KG1 (cell line): ENCODE data around the gene ZNF180.
"Not testable (repeated sequence)": the region's sequence is repeated elsewhere in the genome, so short reads cannot be mapped to it uniquely, and the experiment has no call there.

Source experiments
- DNase-seq: peaks from one replicate; lab custom pipeline; 2025; lab: John Stamatoyannopoulos, UW

ZNF180 gene

DNA sequence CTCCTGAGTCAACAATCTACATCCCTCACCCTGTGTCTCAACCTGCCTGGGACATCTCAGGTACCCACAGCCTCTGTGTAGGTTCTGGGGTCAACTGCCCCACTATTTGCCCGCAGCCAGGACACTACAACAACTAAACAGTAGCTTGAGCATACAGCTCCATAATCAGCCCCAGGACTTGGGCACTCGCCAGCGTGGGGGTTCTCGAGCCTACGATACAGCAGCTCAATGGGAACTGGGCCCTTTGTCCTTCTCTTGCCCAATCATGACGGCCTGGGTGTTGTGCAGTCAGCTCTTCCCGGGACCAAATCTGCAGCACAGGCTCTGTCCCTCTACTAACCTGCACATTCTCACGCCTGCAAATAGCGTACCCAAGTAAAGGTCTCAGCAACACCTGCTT is 1.3 kb downstream of the ZNF180 start:
- DNase-seq, result no peak

DNA sequence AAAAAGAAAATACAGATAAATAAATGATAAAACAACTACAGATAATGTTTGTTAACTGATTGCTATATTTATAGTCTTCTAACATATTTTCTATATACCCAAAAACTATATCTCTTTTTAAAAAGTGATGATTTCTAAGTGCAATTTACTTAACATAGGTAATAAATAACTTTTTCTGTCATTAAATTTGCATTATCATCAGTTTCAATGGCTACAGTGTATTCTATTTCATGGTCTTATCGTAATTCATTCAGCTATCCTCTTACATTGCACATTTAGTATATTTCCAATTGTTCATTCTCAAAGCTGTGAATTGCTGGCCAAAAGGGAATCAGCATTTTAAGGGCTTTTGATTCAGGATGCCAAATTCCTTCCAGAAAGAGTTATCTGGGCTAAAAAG is 3.6 kb downstream of the ZNF180 start:
- no peak for DNase-seq

DNA sequence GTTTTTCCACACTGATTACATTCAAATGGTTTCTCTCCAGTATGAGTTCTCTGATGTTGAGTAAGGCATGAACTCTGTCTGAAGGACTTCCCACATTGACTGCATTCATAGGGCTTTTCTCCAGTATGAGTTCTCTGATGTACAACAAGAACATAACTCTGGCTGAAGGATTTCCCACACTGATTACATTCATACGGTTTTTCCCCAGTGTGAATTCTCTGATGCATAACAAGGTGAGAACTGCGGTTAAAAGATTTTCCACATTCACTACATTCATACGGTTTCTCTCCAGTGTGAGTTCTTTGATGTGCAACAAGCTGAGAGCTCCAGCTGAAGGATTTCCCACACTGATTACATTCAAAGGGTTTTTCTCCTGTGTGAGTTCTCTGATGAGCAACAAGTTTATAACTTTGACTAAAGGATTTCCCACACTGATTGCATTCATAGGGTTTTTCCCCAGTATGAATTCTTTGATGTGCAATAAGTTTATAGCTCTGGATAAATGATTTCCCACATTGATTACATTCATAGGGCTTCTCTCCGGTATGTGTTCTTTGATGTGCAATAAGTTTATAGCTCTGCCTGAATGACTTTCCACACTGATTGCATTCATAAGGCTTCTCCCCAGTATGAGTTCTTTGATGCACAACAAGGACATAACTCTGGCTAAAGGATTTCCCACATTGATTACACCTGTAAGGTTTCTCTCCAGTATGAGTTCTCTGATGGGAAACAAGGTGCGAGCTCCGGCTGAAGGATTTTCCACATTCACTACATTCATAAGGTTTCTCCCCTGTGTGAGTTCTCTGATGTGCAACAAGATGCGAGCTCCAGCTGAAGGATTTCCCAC is 23.5 kb downstream of the ZNF180 start:
- DNase-seq, result no peak

DNA sequence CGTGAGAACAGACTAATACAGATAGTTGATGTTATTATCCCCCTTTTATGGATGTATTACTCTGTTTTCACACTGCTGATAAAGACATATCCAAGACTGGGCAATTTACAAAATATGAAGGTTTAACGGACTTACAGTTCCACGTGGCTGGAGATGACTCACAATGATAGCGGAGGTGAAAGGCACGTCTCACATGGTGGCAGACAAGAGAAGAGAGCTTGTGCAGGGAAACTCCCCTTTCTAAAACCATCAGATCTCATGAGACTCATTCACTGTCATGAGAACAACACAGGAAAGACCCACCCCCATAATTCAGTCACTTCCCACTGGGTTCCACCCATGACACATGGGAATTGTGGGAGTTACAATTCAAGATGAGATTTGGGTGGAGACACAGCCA is 31.6 kb downstream of the ZNF180 start:
- not testable (repeated sequence) for DNase-seq

DNA sequence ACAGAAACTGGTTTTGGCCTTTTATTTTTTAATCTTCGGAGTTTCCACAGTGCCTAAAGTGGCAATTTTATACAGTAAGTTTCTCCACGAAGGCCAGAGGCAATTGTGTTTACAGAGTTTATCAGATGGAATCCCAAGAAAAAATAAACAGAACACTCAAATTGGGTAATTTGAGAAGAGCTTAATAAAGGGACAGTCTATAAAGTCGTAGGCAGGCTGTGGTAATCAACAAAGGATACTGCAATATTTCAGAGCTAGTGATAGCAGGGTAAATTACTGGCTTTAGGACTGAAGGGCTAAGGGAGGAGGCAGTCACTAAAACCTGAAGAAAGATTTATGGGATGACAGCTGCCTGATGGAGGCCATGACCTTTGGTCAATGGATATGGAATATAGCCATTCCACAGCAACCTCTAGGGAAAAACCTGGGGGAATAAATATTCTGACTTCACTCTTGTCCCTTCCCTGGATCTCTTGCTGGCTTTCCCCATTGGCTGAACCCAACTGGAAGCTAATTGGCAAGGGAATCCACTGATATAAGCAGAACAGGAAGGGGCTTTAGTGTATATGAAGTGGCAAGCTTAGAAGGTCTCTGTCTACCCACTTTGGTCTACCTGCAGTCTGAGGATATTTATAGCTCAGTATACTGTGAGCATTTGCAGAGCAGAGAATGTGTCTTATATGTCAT is 37.6 kb downstream of the ZNF180 start:
- DNase-seq, result not testable (repeated sequence)

DNA sequence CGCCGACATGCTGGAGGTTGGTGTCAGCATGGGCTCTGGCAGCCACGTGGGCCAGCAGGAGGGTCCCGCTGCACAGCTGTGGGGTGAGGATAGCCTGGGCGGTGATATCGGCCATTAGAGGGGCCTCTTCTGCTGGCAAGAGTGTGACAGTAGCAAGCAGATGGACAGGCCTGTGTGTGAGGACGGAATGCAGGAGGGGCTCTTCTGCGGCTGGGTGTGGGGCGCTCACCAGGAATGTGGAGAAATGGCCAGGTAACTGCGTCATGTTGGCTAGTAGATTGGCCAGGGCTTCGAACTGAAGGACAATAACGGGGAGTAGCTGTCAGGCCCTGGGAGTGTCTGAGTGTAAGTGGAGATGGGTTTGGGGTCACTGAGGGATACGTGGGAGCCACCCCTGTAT is 44.3 kb downstream of the ZNF180 start:
- not testable (repeated sequence) for DNase-seq

DNA sequence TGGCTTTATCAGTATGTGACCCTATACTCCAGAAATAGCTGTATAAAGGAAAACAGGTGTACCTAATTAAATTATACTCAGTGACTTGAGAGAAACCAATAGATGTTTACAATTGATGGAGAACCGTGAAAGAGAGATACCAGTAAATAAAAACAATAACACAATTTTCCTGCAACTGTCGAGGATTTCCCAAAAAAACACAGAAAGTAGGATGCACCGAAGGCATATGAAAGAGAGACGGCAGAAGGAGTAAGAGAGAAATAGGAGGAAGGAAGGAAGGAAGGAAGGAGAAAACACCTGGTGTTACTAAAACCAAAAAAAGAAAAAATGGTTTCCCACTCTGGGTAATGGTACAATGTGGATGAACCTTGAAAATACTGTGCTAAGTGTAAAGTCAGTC is 45.2 kb downstream of the ZNF180 start:
- no peak for DNase-seq

DNA sequence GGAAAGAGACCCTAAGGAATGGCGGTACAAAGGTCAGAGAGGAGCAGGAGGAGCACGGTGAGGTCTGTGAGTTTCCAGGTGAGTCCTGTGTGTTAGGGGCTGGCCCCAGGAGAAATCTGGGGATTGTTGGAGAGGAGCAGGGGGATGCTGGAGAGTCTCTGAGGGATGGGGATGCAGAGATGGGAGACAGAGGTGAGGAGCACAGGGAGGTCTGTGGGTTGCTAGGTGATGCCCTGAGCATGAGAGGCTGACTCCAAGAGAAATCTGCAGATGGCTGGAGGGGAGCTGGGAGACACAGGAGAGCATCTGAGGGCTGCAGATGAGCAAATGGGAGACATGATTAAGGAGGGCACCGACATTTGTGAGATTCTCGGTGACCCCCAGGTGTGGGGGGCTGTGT is 48.0 kb downstream of the ZNF180 start:
- no peak for DNase-seq

DNA sequence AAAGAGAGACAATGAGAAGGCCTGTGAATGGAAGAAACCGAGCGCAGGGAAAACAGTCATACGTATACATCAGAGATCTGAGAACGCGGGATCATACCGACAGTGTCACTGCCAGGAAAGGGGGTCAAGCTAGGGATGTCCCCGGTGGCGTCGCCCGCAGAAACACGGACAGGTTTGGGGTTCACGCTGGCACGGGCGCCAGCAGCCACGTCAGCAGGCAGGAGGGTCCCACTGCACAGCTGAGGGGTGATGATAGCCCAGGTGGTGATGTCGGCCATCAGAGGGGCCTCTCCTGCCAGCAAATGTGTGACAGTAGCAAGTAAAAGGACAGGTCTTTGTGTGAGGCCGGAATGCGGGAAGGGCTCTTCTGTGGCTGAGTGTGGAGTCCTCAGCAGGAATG is 48.6 kb downstream of the ZNF180 start:
- DNase-seq, result no peak

DNA sequence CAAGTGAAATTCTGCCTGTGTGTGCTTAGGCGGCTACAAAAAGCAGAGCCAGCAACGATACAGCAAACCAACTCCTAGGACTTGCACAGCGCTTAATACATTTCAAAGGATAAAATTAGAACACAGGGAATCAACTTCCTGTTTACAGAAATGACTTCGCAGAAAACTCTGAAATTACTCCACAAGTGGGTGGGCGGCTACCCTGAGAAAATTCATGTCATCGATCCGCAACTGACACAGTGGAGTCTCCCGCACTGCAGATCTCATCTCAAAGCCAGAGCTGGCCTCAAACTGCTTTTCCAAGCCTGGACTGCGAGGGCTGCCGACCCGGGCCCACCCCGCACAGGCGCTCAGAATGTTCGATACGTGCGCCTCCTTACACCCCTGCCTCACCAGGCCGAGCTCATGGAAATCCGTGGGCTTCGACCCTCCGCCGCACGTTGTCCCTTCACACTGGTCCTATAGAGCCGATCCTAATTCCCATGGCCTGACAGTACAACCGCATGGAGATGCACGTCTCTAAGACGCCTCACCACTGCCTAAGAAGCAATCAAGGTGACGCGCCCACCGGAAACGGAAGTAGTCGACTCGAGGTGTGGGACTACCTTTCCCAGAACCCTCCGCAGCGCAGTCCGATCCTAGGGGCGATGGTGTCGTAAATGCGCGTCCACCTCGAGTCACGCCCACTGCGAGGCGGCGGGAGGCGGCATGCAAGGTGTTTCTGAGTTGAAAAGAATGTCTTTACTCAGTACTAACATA is 52.2 kb downstream of the ZNF180 start, which contains the start of gene ZNF229:
Gene ZNF229, minus strand, starts transcription at position 557 of the 759 bp plus-strand sequence. CDS start 5,625 bp downstream, outside the sequence.
- peak; percentile 91 for DNase-seq

DNA sequence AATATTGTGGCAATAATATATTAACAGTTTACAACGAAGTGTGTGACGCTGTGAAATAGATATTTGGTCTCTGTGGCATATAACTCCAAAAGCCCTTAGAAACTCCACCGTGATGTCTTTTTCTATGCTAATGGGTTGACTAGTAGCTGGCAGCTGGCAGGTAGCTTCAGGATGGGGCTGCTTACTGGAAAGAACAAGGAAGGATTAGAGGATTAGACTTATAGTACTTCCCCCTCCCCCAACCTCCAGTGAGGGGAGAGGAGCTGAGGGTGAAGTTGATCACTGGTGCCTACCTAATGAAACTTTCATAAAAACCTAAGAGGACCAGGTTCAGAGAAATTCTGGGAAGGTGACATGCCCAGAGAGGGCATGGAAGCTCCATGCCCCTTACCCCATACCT is 61.9 kb downstream of the ZNF180 start:
- no peak for DNase-seq

DNA sequence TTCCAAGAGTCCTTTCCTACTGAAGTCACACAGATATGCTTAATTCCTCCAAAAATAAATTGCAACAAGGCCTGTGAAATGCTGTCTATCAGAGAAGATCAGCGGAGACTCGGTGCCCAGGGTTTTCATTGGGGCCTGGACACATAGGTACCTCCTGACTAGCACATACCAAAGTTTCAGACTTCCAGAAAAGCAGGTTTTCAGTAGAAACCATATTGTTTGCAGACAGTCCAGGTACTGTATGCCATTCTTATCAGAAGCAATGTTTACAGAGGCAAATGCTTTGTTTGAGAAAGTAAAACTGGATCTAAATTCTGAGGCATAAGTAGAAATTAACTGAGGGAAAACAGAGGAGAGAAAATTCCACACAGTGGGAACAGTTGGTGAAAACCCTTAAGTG is 64.9 kb downstream of the ZNF180 start:
- DNase-seq, result no peak

DNA sequence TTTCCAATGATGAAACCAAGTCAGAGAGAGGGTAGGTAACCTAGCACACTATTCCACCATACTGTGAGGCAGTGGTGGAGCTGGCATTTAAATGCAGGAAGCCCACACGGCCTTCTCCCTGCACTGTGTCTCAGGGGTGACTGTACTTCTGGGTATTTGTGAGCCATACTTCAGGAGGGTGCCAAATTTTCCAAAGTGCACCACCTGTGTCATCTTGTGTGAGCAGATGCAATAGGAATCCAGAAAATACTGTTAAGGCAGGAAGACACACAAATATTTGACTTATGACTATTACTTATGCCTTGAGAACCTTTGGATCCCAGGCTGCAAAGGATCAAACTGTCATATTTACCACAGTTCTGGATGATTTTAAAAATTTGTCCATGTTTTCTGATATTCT is 69.4 kb downstream of the ZNF180 start:
- DNase-seq, result no peak
